ENCODE data around the gene IFI27.

The IFI27 gene

GRCh38 chr14:94161058-94161457 lies 50.5 kb downstream of the IFI27 start:
- peaks cover 7% of the 10 kb centered on the region for H3K4me1 ChIP-seq (ENCODE audit: insufficient read depth, low read length, poor library complexity, severe bottlenecking)
- H2AFZ ChIP-seq (ENCODE audit: low read length), result peak overlapping the region; percentile 48
- no peak overlapping the region for H3K4me3 ChIP-seq (ENCODE audit: low read length, poor library complexity, severe bottlenecking)
- no peaks in the 10 kb centered on the region for H3K79me2 ChIP-seq (ENCODE audit: insufficient read depth, low read length)
- no peak overlapping the region for H3K9ac ChIP-seq (ENCODE audit: low read depth, low read length, poor library complexity, severe bottlenecking)
- H3K27me3 ChIP-seq (ENCODE audit: insufficient read depth, low read length, poor library complexity, severe bottlenecking), result no peaks in the 10 kb centered on the region
- no peak overlapping the region for H3K4me2 ChIP-seq (ENCODE audit: low read depth, low read length, poor library complexity, severe bottlenecking)
- H3K36me3 ChIP-seq (ENCODE audit: insufficient read depth, low read length), result no peaks in the 10 kb centered on the region
- no peak for TF ChIP-seq EZH2phosphoT487 (IDR thresholded peaks at IDR 0.05; ENCODE audit: borderline replicate concordance)
- TF ChIP-seq, protein P1, sequence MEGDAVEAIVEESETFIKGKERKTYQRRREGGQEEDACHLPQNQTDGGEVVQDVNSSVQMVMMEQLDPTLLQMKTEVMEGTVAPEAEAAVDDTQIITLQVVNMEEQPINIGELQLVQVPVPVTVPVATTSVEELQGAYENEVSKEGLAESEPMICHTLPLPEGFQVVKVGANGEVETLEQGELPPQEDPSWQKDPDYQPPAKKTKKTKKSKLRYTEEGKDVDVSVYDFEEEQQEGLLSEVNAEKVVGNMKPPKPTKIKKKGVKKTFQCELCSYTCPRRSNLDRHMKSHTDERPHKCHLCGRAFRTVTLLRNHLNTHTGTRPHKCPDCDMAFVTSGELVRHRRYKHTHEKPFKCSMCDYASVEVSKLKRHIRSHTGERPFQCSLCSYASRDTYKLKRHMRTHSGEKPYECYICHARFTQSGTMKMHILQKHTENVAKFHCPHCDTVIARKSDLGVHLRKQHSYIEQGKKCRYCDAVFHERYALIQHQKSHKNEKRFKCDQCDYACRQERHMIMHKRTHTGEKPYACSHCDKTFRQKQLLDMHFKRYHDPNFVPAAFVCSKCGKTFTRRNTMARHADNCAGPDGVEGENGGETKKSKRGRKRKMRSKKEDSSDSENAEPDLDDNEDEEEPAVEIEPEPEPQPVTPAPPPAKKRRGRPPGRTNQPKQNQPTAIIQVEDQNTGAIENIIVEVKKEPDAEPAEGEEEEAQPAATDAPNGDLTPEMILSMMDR (conservative IDR thresholded peaks at IDR 0.05; ENCODE audit: low read length), result no peak
- no peaks in the 10 kb centered on the region for H3F3A ChIP-seq (ENCODE audit: low read depth)
- H3K9me3 ChIP-seq (ENCODE audit: insufficient read depth, low read depth, low read length), result no peaks in the 10 kb centered on the region
- H4K20me1 ChIP-seq (ENCODE audit: insufficient read depth, low read length, poor library complexity, severe bottlenecking), result no peaks in the 10 kb centered on the region
- no peaks in the 10 kb centered on the region for H3K9me2 ChIP-seq (replicated peaks; ENCODE audit: low read depth, low read length)

DNA sequence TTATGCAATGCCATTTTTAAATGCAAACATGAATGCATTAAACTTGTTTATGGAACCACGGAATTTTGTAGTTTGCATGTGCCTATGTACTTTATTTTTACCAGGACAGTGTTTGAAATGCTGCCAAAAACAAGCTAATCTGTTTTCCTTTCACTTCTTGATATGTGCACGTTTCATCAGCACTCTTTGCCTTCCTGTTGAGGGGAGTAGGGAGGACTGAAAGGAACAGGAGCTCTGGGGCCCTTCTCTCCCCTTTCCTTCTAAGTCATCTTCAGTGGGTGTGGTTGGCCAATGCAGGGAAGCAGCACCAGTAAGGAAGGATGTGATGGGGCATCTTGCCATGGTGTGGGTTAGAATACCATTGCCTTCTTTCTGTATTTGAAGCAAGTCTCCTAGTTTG lies 51.4 kb downstream of the IFI27 start:
- no peaks in the 10 kb centered on the region for H3K36me3 ChIP-seq (ENCODE audit: insufficient read depth, low read length)
- no peak overlapping the region for H2AFZ ChIP-seq (ENCODE audit: low read length)
- peaks cover 7% of the 10 kb centered on the region for H3K4me1 ChIP-seq (ENCODE audit: insufficient read depth, low read length, poor library complexity, severe bottlenecking)
- H3F3A ChIP-seq (ENCODE audit: low read depth), result no peaks in the 10 kb centered on the region
- no peaks in the 10 kb centered on the region for H3K9me3 ChIP-seq (ENCODE audit: insufficient read depth, low read depth, low read length)
- TF ChIP-seq, protein P1 (conservative IDR thresholded peaks at IDR 0.05; ENCODE audit: low read length), result no peak
- no peak for TF ChIP-seq EZH2phosphoT487 (IDR thresholded peaks at IDR 0.05; ENCODE audit: borderline replicate concordance)
- H3K27me3 ChIP-seq (ENCODE audit: insufficient read depth, low read length, poor library complexity, severe bottlenecking), result no peaks in the 10 kb centered on the region
- no peaks in the 10 kb centered on the region for H3K79me2 ChIP-seq (ENCODE audit: insufficient read depth, low read length)
- no peak overlapping the region for H3K9ac ChIP-seq (ENCODE audit: low read depth, low read length, poor library complexity, severe bottlenecking)
- no peak overlapping the region for H3K4me2 ChIP-seq (ENCODE audit: low read depth, low read length, poor library complexity, severe bottlenecking)
- H4K20me1 ChIP-seq (ENCODE audit: insufficient read depth, low read length, poor library complexity, severe bottlenecking), result no peaks in the 10 kb centered on the region
- H3K9me2 ChIP-seq (replicated peaks; ENCODE audit: low read depth, low read length), result no peaks in the 10 kb centered on the region
- H3K4me3 ChIP-seq (ENCODE audit: low read length, poor library complexity, severe bottlenecking), result no peak overlapping the region

GRCh38 chr14:94162466-94162865 lies 51.9 kb downstream of the IFI27 start:
- Histone ChIP-seq H3K9ac (ENCODE audit: low read depth, low read length, poor library complexity, severe bottlenecking) (no peak overlapping the region), H4K20me1 (ENCODE audit: insufficient read depth, low read length, poor library complexity, severe bottlenecking) (no peaks in the 10 kb centered on the region), H3F3A (ENCODE audit: low read depth) (no peaks in the 10 kb centered on the region), H3K79me2 (ENCODE audit: insufficient read depth, low read length) (no peaks in the 10 kb centered on the region), H3K4me1 (ENCODE audit: insufficient read depth, low read length, poor library complexity, severe bottlenecking) (peaks cover 7% of the 10 kb centered on the region), H3K4me3 (ENCODE audit: low read length, poor library complexity, severe bottlenecking) (no peak overlapping the region), H3K36me3 (ENCODE audit: insufficient read depth, low read length) (no peaks in the 10 kb centered on the region), H2AFZ (ENCODE audit: low read length) (no peak overlapping the region), H3K9me3 (ENCODE audit: insufficient read depth, low read depth, low read length) (no peaks in the 10 kb centered on the region), H3K27me3 (ENCODE audit: insufficient read depth, low read length, poor library complexity, severe bottlenecking) (no peaks in the 10 kb centered on the region), H3K4me2 (ENCODE audit: low read depth, low read length, poor library complexity, severe bottlenecking) (no peak overlapping the region), H3K9me2 (replicated peaks; ENCODE audit: low read depth, low read length) (no peaks in the 10 kb centered on the region)
- no peak for TF ChIP-seq EZH2phosphoT487 (IDR thresholded peaks at IDR 0.05; ENCODE audit: borderline replicate concordance)
- TF ChIP-seq, protein P1 (conservative IDR thresholded peaks at IDR 0.05; ENCODE audit: low read length), result no peak
